Activated CD4-positive, alpha-beta T cell treated with anti-CD3 and anti-CD28 coated beads, Interleukin-2, amount 10 ng/mL, durations not matched to agents 7 days and 5 days (primary cell): Measurements from ENCODE around the gene OR2V1. TPM values are rescaled to one million over a fixed set of nuclear protein-coding genes. Genes with fewer than 3 reads are reported as not detected.
"Not testable (repeated sequence)": the region's sequence is repeated elsewhere in the genome, so short reads cannot be mapped to it uniquely, and the experiment has no call there.

Source experiments
- CTCF ChIA-PET: fragments of 350-600 bp; sonication (Branson Sonifier 250); formaldehyde crosslinking; loops from one replicate; lab custom pipeline; 2021; ENCODE audit warnings: antibody characterized with exemption; lab: Charles Lee
- POLR2A ChIA-PET: fragments of 350-600 bp; sonication (Branson Sonifier 250); formaldehyde crosslinking; loops from one replicate; lab custom pipeline; 2021; ENCODE audit warnings: antibody characterized with exemption; lab: Charles Lee
- DNase-seq: peaks from one replicate; pipeline ENCODE4 v3.0.0-alpha.2; 2020
- H3K27ac Mint-ChIP-seq: one replicate; pipeline ENCODE4 v1.8.0; 2021; ENCODE audit warnings: mild to moderate bottlenecking, moderate library complexity, mixed read lengths
- H3K27me3 Mint-ChIP-seq: one replicate; pipeline ENCODE4 v1.8.0; 2021; ENCODE audit warnings: mixed read lengths
- H3K36me3 Mint-ChIP-seq: one replicate; pipeline ENCODE4 v1.8.0; 2021; ENCODE audit warnings: low read depth, mixed read lengths
- H3K4me1 Mint-ChIP-seq: one replicate; pipeline ENCODE4 v1.8.0; 2021; ENCODE audit warnings: mixed read lengths
- H3K4me3 Mint-ChIP-seq: one replicate; pipeline ENCODE4 v1.8.0; 2021; ENCODE audit warnings: mild to moderate bottlenecking, moderate library complexity, mixed read lengths
- H3K9me3 Mint-ChIP-seq: one replicate; pipeline ENCODE4 v1.8.0; 2021; ENCODE audit warnings: mixed read lengths
- total RNA-seq, 2 experiments: library from RNA; stranded (reverse); gene quantifications; one replicate each; pipeline ENCODE4 v1.2.3, GENCODE V29; 2021

Gene OR2V1
- total RNA-seq, 2 experiments from 2014 or later = not detected

GRCh38 chr5:181167814-181168488 lies 37.0 kb upstream of the OR2V1 start:
- Mint-ChIP-seq H3K4me1 (peaks cover 87% of the 10 kb centered on the region), H3K36me3 (peaks cover 2% of the 10 kb centered on the region), H3K27ac (no peak overlapping the region), H3K4me3 (no peak overlapping the region), H3K9me3 (no peaks in the 10 kb centered on the region), H3K27me3 (peaks cover 31% of the 10 kb centered on the region)
- ChIA-PET POLR2A (no interaction called here), CTCF (interaction anchor here (0.7 to 2.2 kb wide), 8 partner anchors 8 to 62 kb away, joined by 3 to 18 read pairs (median 4); no protein-coding TSS in a partner anchor)
- DNase-seq = peak; percentile 29

GRCh38 chr5:181166812-181167733 lies 36.1 kb upstream of the OR2V1 start:
- DNase-seq = no peak
- H3K9me3 Mint-ChIP-seq = no peaks in the 10 kb centered on the region
- no peak overlapping the region for H3K4me3 Mint-ChIP-seq
- H3K36me3 Mint-ChIP-seq = peaks cover 2% of the 10 kb centered on the region
- peaks cover 86% of the 10 kb centered on the region for H3K4me1 Mint-ChIP-seq
- no peak overlapping the region for H3K27ac Mint-ChIP-seq
- ChIA-PET POLR2A (no interaction called here), CTCF (interaction anchor here (0.7 to 2.2 kb wide), 6 partner anchors 15 to 63 kb away, joined by 3 to 18 read pairs (median 4); no protein-coding TSS in a partner anchor)
- H3K27me3 Mint-ChIP-seq = peaks cover 31% of the 10 kb centered on the region

- peaks cover 2% of the 10 kb centered on the region for H3K36me3 Mint-ChIP-seq
- peak overlapping the region; percentile 87 for H3K27ac Mint-ChIP-seq
- DNase-seq = no peak
- H3K9me3 Mint-ChIP-seq = no peaks in the 10 kb centered on the region
- ChIA-PET POLR2A (no interaction called here), CTCF (interaction anchor here (1.1 kb wide), 1 partner anchor 21 kb away, joined by 5 read pairs; no protein-coding TSS in a partner anchor)
- H3K4me3 Mint-ChIP-seq = no peak overlapping the region
- peaks cover 16% of the 10 kb centered on the region for H3K27me3 Mint-ChIP-seq
- H3K4me1 Mint-ChIP-seq = peaks cover 82% of the 10 kb centered on the region
These were observed 33.3 kb upstream of the OR2V1 start for GRCh38 chr5:181164076-181164952.

DNA sequence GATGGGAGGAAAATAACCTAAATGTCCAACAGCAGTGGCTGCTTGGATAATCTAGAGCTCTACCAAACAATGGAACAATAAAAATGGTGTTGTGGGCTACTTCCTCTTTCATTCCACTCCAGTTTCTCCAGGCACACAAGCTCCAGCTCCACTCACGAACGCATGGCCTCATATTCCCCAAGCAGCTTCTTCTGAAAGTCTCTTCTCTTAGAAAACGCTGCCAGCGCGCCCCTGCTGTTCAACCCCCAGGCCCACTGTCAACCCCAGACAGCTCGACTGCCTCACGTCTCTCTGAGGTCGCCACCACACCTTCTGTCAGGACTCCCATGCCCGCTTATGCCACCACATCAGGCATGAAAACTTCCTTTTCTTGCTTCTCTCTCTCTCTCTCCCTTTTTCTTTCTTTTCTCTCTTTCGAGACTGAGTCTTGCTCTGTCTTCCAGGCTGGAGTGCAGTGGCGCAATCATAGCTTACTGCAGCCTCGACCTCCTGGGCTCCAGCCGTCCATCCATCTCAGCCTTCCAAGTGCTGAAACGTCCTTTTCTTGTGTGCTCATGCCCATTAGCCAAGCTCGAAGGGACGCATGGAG lies 32.6 kb upstream of the OR2V1 start:
- CTCF ChIA-PET = interaction anchor here (1.1 kb wide), 1 partner anchor 21 kb away, joined by 5 read pairs; no protein-coding TSS in a partner anchor
- POLR2A ChIA-PET = no interaction called here
- H3K4me3 Mint-ChIP-seq = peak overlapping the region; percentile 2
- peaks cover 9% of the 10 kb centered on the region for H3K27me3 Mint-ChIP-seq
- peak overlapping the region; percentile 87 for H3K27ac Mint-ChIP-seq
- no peak for DNase-seq
- H3K4me1 Mint-ChIP-seq = peaks cover 78% of the 10 kb centered on the region
- no peaks in the 10 kb centered on the region for H3K9me3 Mint-ChIP-seq
- H3K36me3 Mint-ChIP-seq = no peaks in the 10 kb centered on the region

DNA sequence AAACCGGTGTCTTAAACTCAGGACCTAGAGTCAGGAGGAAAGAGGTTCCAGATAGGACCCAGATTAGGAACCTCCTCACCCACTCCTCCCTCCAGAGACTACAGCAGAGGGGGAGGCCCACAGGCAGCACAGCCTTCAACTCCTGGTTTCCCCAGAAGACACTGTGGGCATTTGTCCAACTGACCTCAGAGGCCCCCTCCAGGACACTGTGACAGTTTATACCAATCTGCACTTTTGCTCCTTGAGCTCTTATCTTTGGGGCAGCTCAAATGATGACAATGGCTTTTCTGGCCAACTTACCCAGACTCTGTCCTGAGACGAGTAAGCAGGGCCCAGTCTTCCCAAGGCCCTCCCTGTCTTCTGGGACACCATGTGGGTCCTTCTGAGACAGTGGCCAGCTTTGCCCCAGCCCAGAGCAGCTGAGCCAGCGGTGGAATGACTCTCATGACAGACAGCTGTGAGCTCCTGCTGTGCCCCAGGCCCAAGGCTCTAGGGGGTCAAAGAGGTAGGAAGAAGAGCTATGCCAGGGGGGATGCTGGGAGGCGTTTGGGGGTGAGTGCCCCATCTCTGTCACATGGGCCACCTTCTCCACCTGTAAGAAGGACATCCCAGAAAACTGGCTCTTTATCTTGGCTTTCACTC lies 30.7 kb upstream of the OR2V1 start:
- peaks cover 3% of the 10 kb centered on the region for H3K27me3 Mint-ChIP-seq
- DNase-seq = no peak
- CTCF ChIA-PET = interaction anchor here (0.8 to 1.7 kb wide), 2 partner anchors 14 to 23 kb away, joined by 3 read pairs; no protein-coding TSS in a partner anchor
- H3K4me3 Mint-ChIP-seq = peak overlapping the region; percentile 67
- H3K36me3 Mint-ChIP-seq = no peaks in the 10 kb centered on the region
- peak overlapping the region; percentile 96 for H3K27ac Mint-ChIP-seq
- no peaks in the 10 kb centered on the region for H3K9me3 Mint-ChIP-seq
- H3K4me1 Mint-ChIP-seq = peaks cover 61% of the 10 kb centered on the region
- POLR2A ChIA-PET = no interaction called here

- CTCF ChIA-PET = interaction anchor here (1.0 to 1.7 kb wide), 3 partner anchors 8 to 23 kb away, joined by 3 to 5 read pairs (median 4); no protein-coding TSS in a partner anchor
- H3K9me3 Mint-ChIP-seq, H3K36me3 Mint-ChIP-seq, H3K27me3 Mint-ChIP-seq, POLR2A ChIA-PET: not testable (repeated sequence)
- peak; percentile 50 for DNase-seq
- Mint-ChIP-seq H3K4me3 (peak overlapping the region; percentile 67), H3K27ac (peak overlapping the region; percentile 96), H3K4me1 (peaks cover 60% of the 10 kb centered on the region)
These were observed 30.0 kb upstream of the OR2V1 start for GRCh38 chr5:181160755-181161533.

DNA sequence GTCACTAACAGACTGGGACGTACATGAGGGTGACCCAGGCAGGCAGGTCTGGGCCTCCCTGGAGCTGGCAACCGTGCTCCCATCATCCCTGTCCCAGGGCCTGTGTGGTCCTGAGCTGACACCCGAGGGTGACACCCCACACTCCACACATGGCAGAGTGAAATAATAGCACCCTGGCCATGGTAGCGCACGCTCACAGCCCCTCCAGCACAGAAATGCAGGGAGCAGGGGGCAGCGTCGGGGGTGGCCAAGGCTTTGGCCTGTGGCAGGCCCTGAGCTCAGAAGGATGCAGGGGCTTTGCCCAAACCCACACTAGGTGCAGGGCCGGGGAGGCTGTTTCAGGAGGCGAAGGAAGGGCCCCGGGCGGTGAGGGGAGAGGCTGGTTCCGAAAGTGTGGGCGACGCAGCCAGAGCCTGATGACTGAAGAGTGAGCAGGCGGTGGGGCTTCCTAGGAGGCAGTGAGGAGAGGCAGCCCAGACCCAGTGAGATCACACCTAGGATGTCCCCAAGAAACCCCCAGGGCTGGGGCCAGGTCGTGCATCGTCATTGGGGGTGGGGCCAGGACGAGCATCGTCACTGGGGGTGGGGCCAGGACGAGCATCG lies 29.3 kb upstream of the OR2V1 start:
- Mint-ChIP-seq H3K27me3 (peaks cover 3% of the 10 kb centered on the region), H3K27ac (peak overlapping the region; percentile 96), H3K4me1 (peaks cover 54% of the 10 kb centered on the region), H3K4me3 (peak overlapping the region; percentile 64), H3K9me3 (no peaks in the 10 kb centered on the region), H3K36me3 (no peaks in the 10 kb centered on the region)
- POLR2A ChIA-PET = no interaction called here
- CTCF ChIA-PET = interaction anchor here (1.0 to 1.6 kb wide), 2 partner anchors 8 to 24 kb away, joined by 4 to 5 read pairs; no protein-coding TSS in a partner anchor
- DNase-seq = peak; percentile 76

DNA sequence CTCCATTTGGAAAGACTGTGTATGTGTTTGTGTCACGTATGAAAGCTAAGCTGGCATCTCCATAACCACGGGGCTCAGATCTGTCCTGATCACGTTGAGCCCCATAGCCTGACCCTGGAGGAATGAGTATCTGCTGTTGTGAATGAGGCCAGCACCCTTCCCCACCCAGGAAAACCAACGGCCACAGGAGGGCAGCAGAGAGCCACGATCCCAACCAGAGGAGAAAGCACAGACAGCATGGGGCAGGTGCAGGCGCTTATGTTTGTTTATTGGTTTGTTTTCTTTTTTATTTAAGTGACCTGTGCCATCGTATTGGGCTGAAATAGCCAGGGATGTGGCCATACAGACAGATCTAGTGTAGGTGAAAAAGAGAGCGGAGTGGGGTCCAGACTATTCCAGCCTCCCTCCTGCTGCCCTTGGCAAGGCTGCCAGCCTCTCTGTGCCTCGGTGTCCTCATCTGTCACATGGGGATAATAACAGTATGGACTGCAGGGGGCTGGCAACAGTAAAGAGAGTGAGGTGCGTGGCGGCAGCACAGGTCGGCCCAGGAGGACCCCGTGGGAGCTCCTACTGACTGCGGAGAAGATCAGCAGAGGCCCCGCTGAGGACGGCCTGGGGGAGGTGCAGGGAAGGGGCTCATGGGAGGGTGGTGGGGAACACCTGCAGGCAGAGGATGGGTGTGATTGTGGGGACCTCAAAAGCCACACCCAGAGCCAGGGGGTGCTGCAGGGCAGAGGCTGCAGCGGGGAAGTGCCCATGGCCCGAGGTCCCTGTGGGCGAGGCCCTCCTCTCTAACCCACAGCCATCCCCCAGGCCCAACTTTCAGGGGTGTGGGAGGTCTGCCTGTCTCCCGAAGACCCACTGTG lies 28.6 kb upstream of the OR2V1 start:
- peaks cover 3% of the 10 kb centered on the region for H3K27me3 Mint-ChIP-seq
- peak; percentile 93 for DNase-seq
- ChIA-PET CTCF (interaction anchor here (0.7 to 1.6 kb wide), 3 partner anchors 9 to 25 kb away, joined by 3 to 5 read pairs (median 4); no protein-coding TSS in a partner anchor), POLR2A (no interaction called here)
- no peaks in the 10 kb centered on the region for H3K36me3 Mint-ChIP-seq
- H3K9me3 Mint-ChIP-seq = no peaks in the 10 kb centered on the region
- H3K4me1 Mint-ChIP-seq = peaks cover 51% of the 10 kb centered on the region
- peak overlapping the region; percentile 64 for H3K4me3 Mint-ChIP-seq
- H3K27ac Mint-ChIP-seq = peak overlapping the region; percentile 96

DNA sequence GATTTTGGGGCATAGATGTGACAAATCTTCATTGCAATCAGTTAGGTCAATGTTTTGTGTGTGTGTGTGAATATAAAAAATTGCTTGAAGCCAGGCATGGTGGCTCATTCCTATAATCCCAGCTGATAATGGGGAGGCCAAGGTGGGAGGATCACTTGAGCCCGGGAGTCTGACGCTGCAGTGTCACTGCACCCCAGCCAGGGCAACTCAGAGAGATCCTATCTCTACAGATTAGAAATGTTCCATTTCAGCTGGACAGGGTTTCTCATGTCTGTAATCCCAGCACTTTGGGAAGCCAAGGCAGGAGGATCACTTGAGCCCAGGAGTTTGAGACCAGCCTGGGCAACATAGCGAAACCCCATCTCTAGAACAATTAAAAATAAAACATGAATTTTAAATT lies 27.9 kb upstream of the OR2V1 start:
- Mint-ChIP-seq H3K27me3 (peaks cover 3% of the 10 kb centered on the region), H3K36me3 (no peaks in the 10 kb centered on the region), H3K9me3 (peaks cover 2% of the 10 kb centered on the region), H3K27ac (no peak overlapping the region), H3K4me3 (no peak overlapping the region), H3K4me1 (peaks cover 48% of the 10 kb centered on the region)
- DNase-seq = no peak
- ChIA-PET POLR2A (no interaction called here), CTCF (interaction anchor here (0.7 kb wide), 1 partner anchor 12 kb away, joined by 3 read pairs; no protein-coding TSS in a partner anchor)

- DNase-seq = no peak
- Mint-ChIP-seq H3K27ac (no peak overlapping the region), H3K27me3 (peaks cover 3% of the 10 kb centered on the region), H3K9me3 (peaks cover 3% of the 10 kb centered on the region), H3K36me3 (no peaks in the 10 kb centered on the region), H3K4me1 (peaks cover 30% of the 10 kb centered on the region), H3K4me3 (no peak overlapping the region)
- CTCF ChIA-PET = interaction anchor here (1.7 kb wide), 1 partner anchor 95 kb away, joined by 3 read pairs; no protein-coding TSS in a partner anchor
- POLR2A ChIA-PET = no interaction called here
These were observed 25.8 kb upstream of the OR2V1 start for GRCh38 chr5:181156758-181157157.
